Astrocyte (in vitro differentiated cells and primary cell): Measurements from ENCODE around the gene GTSE1. TPM values are rescaled to one million over a fixed set of nuclear protein-coding genes. Genes with fewer than 3 reads are reported as not detected.

Source experiments
- DNase-seq: peaks from one replicate; pipeline ENCODE4 v3.0.0-alpha.2; 2010; ENCODE audit warnings: low read depth
- FAIRE-seq: peaks from 2 replicates; lab custom pipeline; 2011; peaks lifted over from hg19 to GRCh38; lab: Jason Lieb, UNC
- H2AFZ ChIP-seq: 2 replicates; pipeline ENCODE4 v1.6.0; 2012; ENCODE audit warnings: low read depth, low read length, inconsistent platforms
- H3K27ac ChIP-seq: 2 replicates; pipeline ENCODE4 v1.5.1; 2011; ENCODE audit warnings: low read depth, low read length, inconsistent platforms
- H3K27me3 ChIP-seq: 2 replicates; pipeline ENCODE4 v1.6.0; 2011; ENCODE audit warnings: low read length, inconsistent platforms; ENCODE audit not compliant: insufficient read depth
- H3K36me3 ChIP-seq: 2 replicates; pipeline ENCODE4 v1.5.1; 2011; ENCODE audit warnings: low read length, inconsistent platforms; ENCODE audit not compliant: insufficient read depth
- H3K4me1 ChIP-seq: 2 replicates; pipeline ENCODE4 v1.5.1; 2011; ENCODE audit warnings: low read length, inconsistent platforms; ENCODE audit not compliant: insufficient read depth
- H3K4me2 ChIP-seq: 2 replicates; pipeline ENCODE4 v1.6.0; 2012; ENCODE audit warnings: low read length, inconsistent platforms
- H3K4me3 ChIP-seq: 2 replicates; pipeline ENCODE4 v1.5.1; 2011; ENCODE audit warnings: low read depth, mild to moderate bottlenecking, low read length, inconsistent platforms; ENCODE audit not compliant: insufficient read depth
- H3K79me2 ChIP-seq: 2 replicates; pipeline ENCODE4 v1.6.0; 2012; ENCODE audit warnings: mild to moderate bottlenecking, low read length, inconsistent platforms; ENCODE audit not compliant: insufficient read depth
- H3K9ac ChIP-seq: 2 replicates; pipeline ENCODE4 v1.6.0; 2012; ENCODE audit warnings: mild to moderate bottlenecking, low read length, inconsistent platforms
- H3K9me3 ChIP-seq: 2 replicates; pipeline ENCODE4 v1.5.1; 2012; ENCODE audit warnings: low read depth, mild to moderate bottlenecking, low read length, inconsistent platforms; ENCODE audit not compliant: insufficient read depth
- H4K20me1 ChIP-seq: 2 replicates; pipeline ENCODE4 v1.6.0; 2012; ENCODE audit warnings: low read length, inconsistent platforms; ENCODE audit not compliant: insufficient read depth
- H3K27ac Mint-ChIP-seq: one replicate; pipeline ENCODE4 v1.8.0; 2021; ENCODE audit warnings: mild to moderate bottlenecking, mixed read lengths; ENCODE audit not compliant: unreplicated experiment
- H3K27me3 Mint-ChIP-seq: one replicate; pipeline ENCODE4 v1.8.0; 2021; ENCODE audit warnings: low read depth, mixed read lengths; ENCODE audit not compliant: unreplicated experiment
- H3K36me3 Mint-ChIP-seq: one replicate; pipeline ENCODE4 v1.8.0; 2021; ENCODE audit warnings: low read depth, mixed read lengths; ENCODE audit not compliant: unreplicated experiment
- H3K4me1 Mint-ChIP-seq: one replicate; pipeline ENCODE4 v1.8.0; 2021; ENCODE audit warnings: low read depth, mixed read lengths; ENCODE audit not compliant: unreplicated experiment
- H3K4me3 Mint-ChIP-seq: one replicate; pipeline ENCODE4 v1.8.0; 2021; ENCODE audit warnings: mild to moderate bottlenecking, moderate library complexity, mixed read lengths; ENCODE audit not compliant: unreplicated experiment
- H3K9me3 Mint-ChIP-seq: one replicate; pipeline ENCODE4 v1.8.0; 2021; ENCODE audit warnings: mild to moderate bottlenecking, mixed read lengths; ENCODE audit not compliant: unreplicated experiment
- CTCF ChIP-seq: IDR thresholded peaks from 2 replicates; pipeline ENCODE4 v1.5.1; 2011; ENCODE audit warnings: low read depth, mild to moderate bottlenecking, inconsistent platforms, low read length, moderate library complexity; ENCODE audit not compliant: insufficient read depth
- EZH2 ChIP-seq: IDR thresholded peaks from 2 replicates; pipeline ENCODE4 v1.6.1; 2012; ENCODE audit warnings: mild to moderate bottlenecking, low read length, inconsistent platforms; ENCODE audit not compliant: insufficient read depth
- total RNA-seq: library from RNA; stranded (reverse); gene quantifications from 2 replicates; pipeline ENCODE4 v1.2.1, GENCODE V29; 2021

Gene GTSE1
- total RNA-seq, 1 donor from 2014 or later = 4.1 TPM

- Histone ChIP-seq H3K4me1 (peaks cover under 1% of the 10 kb centered on the region), H3K79me2 (no peaks in the 10 kb centered on the region), H3K9ac (no peak overlapping the region), H3K4me2 (no peak overlapping the region), H2AFZ (no peak overlapping the region), H3K27ac (no peak overlapping the region), H4K20me1 (no peaks in the 10 kb centered on the region), H3K4me3 (no peak overlapping the region), H3K27me3 (no peaks in the 10 kb centered on the region), H3K36me3 (peaks cover 11% of the 10 kb centered on the region), H3K9me3 (no peaks in the 10 kb centered on the region)
- Mint-ChIP-seq H3K4me1 (peaks cover 4% of the 10 kb centered on the region), H3K27ac (no peak overlapping the region), H3K9me3 (no peaks in the 10 kb centered on the region), H3K36me3 (peaks cover 19% of the 10 kb centered on the region), H3K4me3 (no peak overlapping the region), H3K27me3 (no peaks in the 10 kb centered on the region)
- TF ChIP-seq EZH2 (no peak), CTCF (no peak)
- DNase-seq = no peak
- FAIRE-seq = no peak
These were observed 8.6 kb upstream of the GTSE1 start for GRCh38 chr22:46287873-46288751.

GRCh38 chr22:46288846-46289243 is 7.8 kb upstream of the GTSE1 start:
- Histone ChIP-seq H3K79me2 (no peaks in the 10 kb centered on the region), H3K4me1 (peaks cover 5% of the 10 kb centered on the region), H3K4me2 (no peak overlapping the region), H4K20me1 (no peaks in the 10 kb centered on the region), H3K9me3 (no peaks in the 10 kb centered on the region), H3K9ac (no peak overlapping the region), H3K4me3 (no peak overlapping the region), H2AFZ (no peak overlapping the region), H3K27me3 (no peaks in the 10 kb centered on the region), H3K27ac (no peak overlapping the region), H3K36me3 (peaks cover 10% of the 10 kb centered on the region)
- TF ChIP-seq CTCF (no peak), EZH2 (no peak)
- DNase-seq = no peak
- H3K27ac Mint-ChIP-seq = no peak overlapping the region
- no peak overlapping the region for H3K4me3 Mint-ChIP-seq
- peaks cover 11% of the 10 kb centered on the region for H3K4me1 Mint-ChIP-seq
- no peaks in the 10 kb centered on the region for H3K27me3 Mint-ChIP-seq
- H3K36me3 Mint-ChIP-seq = peaks cover 18% of the 10 kb centered on the region
- FAIRE-seq = no peak
- H3K9me3 Mint-ChIP-seq = no peaks in the 10 kb centered on the region
